GM23248 (cell line): ENCODE data around the gene ETNPPL.

Source experiments
- EZH2 ChIP-seq: fragments of 200-600 bp; sonication (generic); IDR thresholded peaks from 2 replicates; pipeline ENCODE4 v1.6.1; 2018; ENCODE audit warnings: antibody characterized with exemption, mild to moderate bottlenecking; ENCODE audit not compliant: insufficient read depth, poor library complexity, severe bottlenecking
- EZH2phosphoT487 ChIP-seq: fragments of 200-600 bp; sonication (generic); IDR thresholded peaks from 2 replicates; pipeline ENCODE4 v1.6.1; 2018; ENCODE audit warnings: antibody characterized with exemption, moderate library complexity, mild to moderate bottlenecking, low read depth; ENCODE audit not compliant: insufficient read depth

DNA sequence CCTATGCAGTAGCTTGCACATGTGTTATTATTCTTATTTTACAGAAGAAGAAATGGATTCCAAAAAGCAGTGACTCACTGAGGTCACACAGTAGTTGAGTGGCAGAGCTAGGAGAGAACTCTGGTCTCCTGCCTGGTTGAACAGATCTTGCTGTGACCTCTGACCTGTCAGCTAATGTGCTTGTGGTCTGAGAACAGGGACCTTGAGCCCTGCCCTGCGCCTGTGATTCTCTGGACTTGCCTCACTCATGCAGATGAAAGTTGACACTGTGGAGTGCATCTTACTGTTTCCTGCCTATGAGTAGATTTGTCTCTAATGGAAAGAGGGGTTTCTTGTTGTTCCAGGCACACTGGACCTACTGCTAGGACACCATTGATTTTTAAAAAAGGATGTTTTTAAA is 32.3 kb downstream of the ETNPPL start:
- TF ChIP-seq EZH2, result no peak
- TF ChIP-seq EZH2phosphoT487, result no peak
